ENCODE measurements around the gene ALK. TPM values are rescaled to one million over a fixed set of nuclear protein-coding genes. Genes with fewer than 3 reads are reported as not detected.

ALK gene
- total RNA-seq, 1 donor from 2014 or later, result 9.6 TPM

- Mint-ChIP-seq H3K4me1 (ENCODE audit: low read depth, unreplicated experiment) (peaks cover 8% of the 10 kb centered on the region), H3K27me3 (ENCODE audit: unreplicated experiment) (peaks cover 5% of the 10 kb centered on the region), H3K27ac (ENCODE audit: unreplicated experiment) (no peak overlapping the region), H3K36me3 (ENCODE audit: unreplicated experiment) (peaks cover 1% of the 10 kb centered on the region), H3K4me3 (ENCODE audit: unreplicated experiment) (no peak overlapping the region), H3K9me3 (ENCODE audit: unreplicated experiment) (peaks cover 7% of the 10 kb centered on the region)
- no peak for DNase-seq
- TF ChIP-seq CTCF (IDR thresholded peaks at IDR 0.05; ENCODE audit: partially characterized antibody, unreplicated experiment), result no peak
Observed at GRCh38 chr2:29226808-29227207, 694.6 kb downstream of the ALK start.

- no peak for TF ChIP-seq CTCF (IDR thresholded peaks at IDR 0.05; ENCODE audit: partially characterized antibody, unreplicated experiment)
- H3K9me3 Mint-ChIP-seq (ENCODE audit: unreplicated experiment), result peaks cover 7% of the 10 kb centered on the region
- H3K27me3 Mint-ChIP-seq (ENCODE audit: unreplicated experiment), result peaks cover 9% of the 10 kb centered on the region
- no peak overlapping the region for H3K27ac Mint-ChIP-seq (ENCODE audit: unreplicated experiment)
- H3K36me3 Mint-ChIP-seq (ENCODE audit: unreplicated experiment), result peaks cover 5% of the 10 kb centered on the region
- no peak overlapping the region for H3K4me3 Mint-ChIP-seq (ENCODE audit: unreplicated experiment)
- H3K4me1 Mint-ChIP-seq (ENCODE audit: low read depth, unreplicated experiment), result peaks cover 8% of the 10 kb centered on the region
- DNase-seq, result no peak
Observed at GRCh38 chr2:29226375-29226774, 695.0 kb downstream of the ALK start.

GRCh38 chr2:29225814-29226213 lies 695.6 kb downstream of the ALK start:
- Mint-ChIP-seq H3K27me3 (ENCODE audit: unreplicated experiment) (peaks cover 9% of the 10 kb centered on the region), H3K4me1 (ENCODE audit: low read depth, unreplicated experiment) (peaks cover 8% of the 10 kb centered on the region), H3K27ac (ENCODE audit: unreplicated experiment) (no peak overlapping the region), H3K4me3 (ENCODE audit: unreplicated experiment) (no peak overlapping the region), H3K9me3 (ENCODE audit: unreplicated experiment) (peaks cover 7% of the 10 kb centered on the region), H3K36me3 (ENCODE audit: unreplicated experiment) (peaks cover 9% of the 10 kb centered on the region)
- no peak for DNase-seq
- no peak for TF ChIP-seq CTCF (IDR thresholded peaks at IDR 0.05; ENCODE audit: partially characterized antibody, unreplicated experiment)

- Mint-ChIP-seq H3K4me1 (ENCODE audit: low read depth, unreplicated experiment) (peaks cover 5% of the 10 kb centered on the region), H3K27ac (ENCODE audit: unreplicated experiment) (no peak overlapping the region), H3K27me3 (ENCODE audit: unreplicated experiment) (peaks cover 9% of the 10 kb centered on the region), H3K4me3 (ENCODE audit: unreplicated experiment) (no peak overlapping the region), H3K36me3 (ENCODE audit: unreplicated experiment) (peaks cover 11% of the 10 kb centered on the region), H3K9me3 (ENCODE audit: unreplicated experiment) (peaks cover 5% of the 10 kb centered on the region)
- no peak for TF ChIP-seq CTCF (IDR thresholded peaks at IDR 0.05; ENCODE audit: partially characterized antibody, unreplicated experiment)
- DNase-seq, result no peak
Observed at GRCh38 chr2:29224693-29225551, 696.5 kb downstream of the ALK start.

Measured in glutamatergic neuron (in vitro differentiated cells).